Muscle of arm (tissue), 12 donors: ENCODE results near the gene KAT2B. TPM values are rescaled to one million over a fixed set of nuclear protein-coding genes. Genes with fewer than 3 reads are reported as not detected.

Source experiments
- DNase-seq: peaks from one replicate; pipeline ENCODE4 v3.0.0-alpha.2; 2013
- polyA plus RNA-seq, 12 donors: library from polyadenylated mRNA; unstranded; fragments of 120-200 nt; gene quantifications; one replicate each; pipeline ENCODE4 v1.2.1, GENCODE V29; 2013; ENCODE audit not compliant: insufficient read length in 12 of 12

Gene KAT2B
- polyA plus RNA-seq, 12 donors = 15.4 to 31.3 (median 25.7) TPM; not detected in 1

DNA sequence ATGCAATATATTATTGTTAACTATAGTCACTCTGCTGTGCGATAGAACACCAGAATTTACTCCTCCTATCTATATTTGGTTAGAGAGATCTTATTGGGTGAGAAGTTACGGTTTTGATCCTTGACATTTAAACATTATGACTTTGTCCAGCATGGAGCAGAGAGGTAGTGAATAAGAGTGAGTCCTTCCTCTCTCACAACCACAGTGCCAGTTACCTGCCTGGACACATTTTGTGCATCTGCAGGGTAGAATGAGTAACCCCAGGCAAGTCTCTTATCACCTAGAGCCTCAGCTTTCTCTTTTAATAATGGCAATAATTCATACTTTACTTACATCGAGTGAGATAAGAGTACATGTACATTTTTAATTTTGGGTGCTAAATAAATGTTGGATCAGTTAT is 24.1 kb downstream of the KAT2B start:
- no peak for DNase-seq

DNA sequence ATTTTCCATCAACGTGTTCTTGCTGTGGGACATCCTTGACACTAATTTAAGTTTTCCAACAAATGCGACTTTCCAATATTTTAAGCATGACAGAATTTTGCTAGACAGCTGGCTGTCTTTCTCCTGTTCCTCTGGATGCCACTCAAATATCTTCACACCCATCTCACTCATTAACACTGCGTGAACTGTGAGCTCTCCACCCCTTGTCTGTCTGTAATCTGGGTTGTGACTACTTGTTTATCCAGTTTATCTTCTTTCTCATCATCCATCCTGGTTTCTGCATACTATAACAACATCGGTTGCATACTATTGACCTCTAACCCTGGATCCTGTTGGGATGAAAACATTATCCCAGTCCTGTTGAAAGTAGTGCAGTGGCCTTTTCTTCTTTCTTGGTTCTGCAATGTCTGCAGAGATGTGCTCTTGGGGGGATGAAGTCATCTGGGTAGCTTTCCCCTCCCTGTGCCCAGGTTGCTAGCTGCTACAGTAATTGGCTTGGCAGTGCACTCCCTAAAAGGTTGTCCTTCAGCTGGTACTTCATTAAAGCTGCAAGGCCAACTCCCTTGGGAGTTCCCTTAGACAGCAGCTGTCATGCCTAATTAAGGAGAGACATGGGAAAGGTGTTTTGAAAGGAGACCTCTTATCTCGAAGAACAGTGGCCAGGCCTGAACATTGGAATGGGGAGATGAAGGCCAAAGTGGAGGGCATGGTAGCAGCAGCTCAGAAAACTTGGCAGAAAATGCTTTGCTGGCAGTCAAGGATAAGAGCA is 24.7 kb downstream of the KAT2B start:
- DNase-seq = no peak

DNA sequence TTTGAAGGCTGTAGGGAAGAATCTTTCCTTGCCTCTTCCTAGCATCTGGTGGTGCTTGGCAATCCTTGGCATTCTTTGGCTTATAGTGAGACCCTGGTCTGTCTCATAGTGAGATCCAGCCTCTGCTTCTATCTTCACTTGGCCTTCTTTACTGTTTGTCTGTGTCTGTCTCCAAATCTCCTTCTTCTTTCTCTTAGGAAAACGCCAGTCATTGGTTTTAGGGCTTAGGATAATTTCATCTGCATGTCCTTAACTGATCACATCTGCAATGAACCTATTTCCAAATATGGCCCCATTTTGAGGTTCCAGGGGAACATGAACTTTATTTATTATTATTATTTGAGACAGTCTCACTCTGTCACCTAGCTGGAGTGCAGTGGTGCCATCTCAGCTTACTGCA is 25.8 kb downstream of the KAT2B start:
- no peak for DNase-seq

DNA sequence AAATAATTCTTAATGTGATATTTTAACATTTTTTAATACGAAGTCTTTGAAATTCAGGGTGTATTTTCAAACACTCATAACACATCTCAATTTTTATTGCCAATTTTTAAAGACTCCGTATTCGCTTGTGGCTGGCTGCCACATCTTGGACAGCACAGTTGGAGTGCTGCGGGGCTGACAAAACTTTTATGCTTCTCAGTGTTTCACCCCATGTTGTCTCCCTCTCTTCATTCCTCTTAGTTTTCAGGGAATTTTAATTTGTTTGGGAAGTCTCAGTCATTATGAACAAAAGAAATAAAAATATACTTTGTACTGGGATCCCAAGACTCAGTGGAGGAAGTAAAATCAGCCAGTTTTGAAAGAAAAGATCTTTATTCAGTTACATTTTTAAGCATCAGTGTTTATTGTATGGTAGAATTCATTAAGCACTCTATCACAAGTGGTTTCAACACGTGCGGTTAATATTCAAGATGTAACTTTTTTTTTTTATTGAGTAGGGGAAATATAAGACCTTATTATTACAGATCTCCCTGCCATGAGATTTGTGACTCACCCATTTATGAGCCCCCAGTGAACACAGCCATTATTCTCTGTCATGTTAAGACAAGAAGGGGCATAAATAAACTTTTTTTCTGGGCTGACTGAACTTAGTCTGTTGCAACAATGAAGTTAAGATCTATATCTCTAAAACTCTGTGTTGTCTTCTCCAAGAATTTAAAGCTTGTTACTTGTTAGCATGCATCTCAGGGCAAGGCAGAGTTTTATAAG is 26.8 kb downstream of the KAT2B start:
- DNase-seq = peak; percentile 61

DNA sequence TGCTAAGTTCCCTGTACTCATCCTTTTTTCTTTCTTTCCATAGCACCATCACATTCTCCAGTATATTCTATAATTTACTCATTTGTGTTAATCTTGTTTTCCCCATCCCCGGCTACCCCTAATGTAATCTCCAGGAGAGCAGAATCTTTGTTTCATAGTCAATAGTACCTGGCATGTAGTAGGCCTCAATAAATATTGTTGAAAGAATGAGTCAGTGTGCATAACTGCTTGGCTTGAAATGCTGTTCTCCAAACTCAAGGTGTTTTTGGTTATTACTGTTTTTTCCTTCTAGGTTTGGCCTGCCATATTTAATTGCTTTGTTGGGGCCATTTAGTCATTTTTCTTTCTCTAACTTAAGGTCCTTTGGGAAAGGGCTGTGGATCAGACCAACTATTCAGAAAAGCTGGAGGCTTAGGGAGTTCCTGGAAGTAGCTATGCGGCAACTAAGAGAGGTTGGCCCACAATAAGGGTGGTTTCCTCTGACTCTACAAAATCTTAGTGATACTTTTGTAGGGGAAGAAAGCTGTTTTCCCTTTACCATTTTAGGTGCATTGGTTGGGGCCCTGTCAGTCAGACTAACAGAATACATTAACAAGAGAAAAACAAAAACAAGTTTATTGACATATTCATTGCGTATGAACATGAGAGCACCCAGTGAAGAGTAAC is 28.4 kb downstream of the KAT2B start:
- no peak for DNase-seq

DNA sequence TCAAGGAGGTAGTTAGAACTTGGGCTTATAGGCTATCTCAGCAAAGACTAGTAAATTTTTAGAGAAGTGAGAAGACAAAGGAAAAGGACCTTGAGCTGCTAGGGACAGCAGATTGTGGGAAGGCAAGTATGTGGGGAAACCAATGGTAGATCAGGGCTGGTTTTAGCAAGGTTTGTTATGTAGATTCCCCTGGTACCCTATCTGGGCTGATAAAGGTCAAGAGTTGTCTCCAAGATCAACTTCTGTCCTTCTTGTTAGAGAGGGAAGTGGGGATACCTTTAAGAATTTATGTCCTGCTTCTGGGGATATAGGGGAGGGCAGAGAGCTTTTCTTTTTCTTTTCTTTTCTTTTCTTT is 28.9 kb downstream of the KAT2B start:
- DNase-seq = no peak

DNA sequence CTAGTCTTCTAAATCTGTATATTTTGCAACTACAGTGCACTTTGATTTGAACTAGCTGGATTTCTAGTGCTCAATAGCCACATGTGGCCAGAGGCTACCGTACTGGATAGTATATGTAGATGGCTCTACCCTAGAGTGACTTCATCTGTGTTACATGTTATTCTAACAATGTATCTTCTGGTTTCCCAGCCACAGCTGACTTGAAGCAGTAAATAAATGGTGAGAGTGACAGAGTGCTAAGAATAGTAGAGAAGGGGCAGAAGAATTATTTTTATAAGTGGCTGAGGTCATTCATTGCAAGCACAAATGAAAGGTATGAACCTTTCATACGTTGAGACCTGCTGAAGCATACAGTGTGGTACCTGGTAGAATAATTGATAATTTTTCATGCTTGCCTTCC is 30.9 kb downstream of the KAT2B start:
- no peak for DNase-seq

DNA sequence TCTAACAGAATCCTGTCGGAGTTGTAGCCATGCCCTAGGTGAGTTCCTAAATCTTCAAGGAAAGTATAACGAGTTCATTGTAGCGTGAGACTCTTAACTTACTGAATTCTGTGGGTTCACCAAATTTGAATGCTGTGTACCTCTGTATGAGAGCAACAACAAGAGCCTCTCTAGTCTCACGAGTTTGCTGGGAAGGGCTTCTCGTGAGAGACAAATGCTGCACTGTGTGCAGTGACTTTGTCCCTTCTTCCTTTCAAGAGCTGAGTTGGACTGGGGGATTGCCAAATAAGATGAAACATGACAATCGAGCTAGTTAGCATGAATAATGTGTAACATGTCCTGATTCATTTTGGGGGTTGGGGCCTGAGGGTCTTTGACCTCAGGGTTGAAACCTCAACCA is 32.2 kb downstream of the KAT2B start:
- no peak for DNase-seq

DNA sequence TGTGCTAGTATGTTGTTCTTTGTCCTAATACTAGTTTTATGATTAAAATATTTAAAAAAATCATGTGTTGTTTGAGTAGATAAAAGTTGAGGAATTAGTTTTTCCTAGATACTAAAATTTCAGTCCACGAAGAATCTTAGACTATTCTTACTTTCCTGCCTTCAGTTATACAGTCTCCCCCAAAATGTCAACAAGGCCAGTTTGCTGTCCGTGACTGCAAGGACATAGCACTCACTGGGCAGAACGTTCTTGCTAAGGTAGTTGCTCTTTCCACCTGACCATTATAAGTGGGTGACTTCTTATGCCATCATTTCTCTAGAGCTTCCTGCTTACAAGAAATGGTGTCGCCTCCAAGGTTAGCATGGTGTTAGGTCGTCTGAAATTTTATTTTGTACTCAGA is 32.8 kb downstream of the KAT2B start:
- no peak for DNase-seq

DNA sequence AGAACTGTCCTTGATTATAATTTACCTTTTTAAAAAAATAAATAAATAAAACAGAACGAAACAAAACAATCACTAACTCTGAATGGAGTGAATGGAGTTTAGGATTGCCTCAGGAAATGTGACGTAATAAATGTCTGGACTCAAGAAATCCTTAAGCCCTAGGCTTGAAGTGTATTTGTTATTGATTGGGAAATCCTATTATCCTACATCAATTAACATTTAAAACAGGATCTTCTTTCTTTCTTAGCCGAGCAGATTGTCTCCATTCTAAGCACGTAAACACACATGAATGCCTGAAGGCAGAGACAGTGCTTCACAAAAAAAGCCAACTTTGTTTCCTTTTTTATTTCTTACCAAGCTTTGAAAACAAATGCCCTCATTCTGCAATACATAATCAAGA is 33.4 kb downstream of the KAT2B start:
- DNase-seq = no peak

DNA sequence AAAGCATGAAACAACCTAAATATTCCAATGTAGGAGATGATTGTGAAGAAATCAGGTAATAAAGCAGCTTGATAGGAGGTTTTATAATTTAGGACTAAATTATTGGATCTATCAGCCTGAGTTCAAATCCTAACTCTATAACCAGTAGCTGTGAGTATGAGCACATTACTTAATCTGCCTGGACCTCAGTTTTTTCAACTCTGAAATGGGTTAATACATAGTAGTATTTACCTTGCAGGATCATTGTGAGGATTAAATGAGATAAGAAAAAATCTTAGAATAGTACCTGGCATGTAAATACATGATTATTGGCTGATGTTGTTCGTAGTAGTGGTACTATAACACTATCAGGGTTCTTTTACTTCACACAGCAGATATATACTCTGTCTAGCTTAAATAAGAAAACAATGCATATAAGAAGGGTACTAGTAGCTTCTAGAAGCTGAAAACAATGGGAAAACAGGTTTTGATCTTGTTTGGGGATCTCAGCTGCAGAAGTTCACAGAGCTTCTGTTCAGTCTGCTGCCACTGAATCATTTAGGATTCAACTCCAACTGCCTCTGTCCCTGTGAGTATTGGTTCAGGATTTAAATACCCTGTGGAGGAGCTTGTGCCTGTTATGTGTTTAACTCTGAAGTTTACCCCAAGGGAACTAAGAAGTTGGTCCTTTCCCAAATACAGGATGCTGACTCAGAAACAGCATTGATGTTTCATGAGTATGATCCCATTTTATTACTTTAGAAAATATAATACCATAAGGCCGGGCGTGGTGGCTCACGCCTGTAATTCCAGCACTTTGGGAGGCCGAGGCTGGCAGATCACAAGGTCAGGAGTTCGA is 34.2 kb downstream of the KAT2B start:
- no peak for DNase-seq

DNA sequence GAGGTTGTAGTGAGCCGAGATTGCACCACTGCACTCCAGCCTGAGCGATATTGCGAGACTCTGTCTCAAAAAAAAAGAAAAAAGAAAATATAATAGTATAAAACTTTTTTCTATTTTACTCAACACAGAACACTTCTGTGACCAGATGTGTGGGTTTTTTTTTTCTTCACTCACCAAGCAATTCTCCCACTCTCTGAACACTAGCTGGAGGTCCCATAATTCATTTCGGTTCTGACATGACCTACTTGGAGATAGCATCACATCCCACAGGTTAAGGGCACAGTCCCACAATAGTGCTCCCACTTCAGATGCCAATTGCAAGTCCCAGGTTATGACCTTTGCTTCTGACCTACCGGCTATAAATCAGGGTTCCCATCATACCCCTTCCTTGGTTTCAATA is 35.0 kb downstream of the KAT2B start:
- no peak for DNase-seq

DNA sequence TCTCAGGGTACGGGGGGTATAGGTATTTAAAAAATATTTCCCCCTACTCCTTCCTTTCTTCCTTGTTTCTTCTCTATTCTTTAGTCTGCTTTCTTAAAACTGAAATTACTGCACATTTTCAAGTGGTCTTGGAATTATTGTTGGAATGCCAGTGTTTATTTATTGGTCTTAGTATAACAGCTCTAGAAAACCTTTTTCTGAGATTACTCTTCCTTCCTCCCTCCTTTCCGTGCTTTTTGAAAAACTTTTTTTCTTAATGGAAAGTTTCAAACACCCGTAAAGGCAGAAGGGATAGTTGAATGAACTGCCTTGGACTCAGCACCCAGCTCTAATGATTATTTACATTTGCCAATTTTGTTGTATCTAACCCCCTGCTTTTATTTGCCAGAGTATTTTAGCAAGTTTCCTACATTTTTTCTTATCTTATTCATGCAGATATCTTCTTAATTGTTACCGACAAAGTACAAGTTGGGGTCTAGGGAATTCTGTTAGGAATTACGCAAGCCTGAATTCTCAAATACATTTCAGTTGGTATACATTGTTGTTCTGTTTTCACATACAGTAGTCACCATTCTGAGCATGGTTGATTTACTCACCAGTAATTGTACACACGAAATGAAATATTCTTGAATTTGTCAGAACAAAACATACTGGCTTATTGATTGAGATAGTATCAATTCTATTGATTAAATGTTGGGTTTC is 36.2 kb downstream of the KAT2B start:
- DNase-seq = no peak

DNA sequence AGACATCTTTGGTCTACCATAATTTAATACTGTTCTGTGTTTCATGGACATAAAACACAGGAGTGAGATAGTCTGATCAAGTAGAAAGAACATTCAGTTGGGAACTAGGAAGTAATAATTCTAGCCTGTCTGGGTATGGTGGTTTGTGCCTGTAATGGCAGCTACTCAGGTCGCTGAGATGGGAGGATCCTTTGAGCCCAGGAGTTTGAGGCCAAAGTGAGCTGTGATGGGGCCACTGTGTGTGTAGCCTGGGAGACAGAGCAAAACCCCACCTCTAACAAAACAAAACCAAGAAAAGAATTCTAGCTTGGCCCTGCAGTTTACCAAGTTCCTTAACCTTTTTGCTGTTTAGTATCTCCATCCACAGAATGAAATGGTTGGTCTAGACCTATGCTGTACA is 36.8 kb downstream of the KAT2B start:
- no peak for DNase-seq

DNA sequence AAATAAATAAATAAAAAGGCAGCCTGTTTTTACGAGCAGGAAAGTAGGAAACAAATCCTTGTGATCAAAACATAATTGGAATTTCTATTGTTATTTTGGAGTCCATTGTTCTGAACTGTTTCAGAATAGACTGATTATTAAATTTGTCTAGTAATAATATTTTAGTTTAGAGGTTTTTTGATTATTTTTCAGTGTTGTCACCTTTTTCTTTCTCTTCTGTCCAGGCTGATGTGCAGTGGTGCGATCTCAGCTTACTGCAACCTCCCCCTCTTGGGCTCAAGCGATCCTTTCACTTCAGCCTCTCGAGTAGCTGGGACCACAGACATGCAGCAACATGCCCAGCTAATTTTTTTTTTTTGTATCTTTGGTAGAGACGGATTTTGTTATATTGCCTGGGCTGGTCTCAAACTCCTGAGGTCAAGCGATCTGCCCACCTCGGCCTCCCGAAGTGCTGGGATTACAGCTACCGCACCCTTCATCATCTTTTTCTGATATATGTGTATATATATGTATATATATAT is 38.0 kb downstream of the KAT2B start:
- DNase-seq = no peak

DNA sequence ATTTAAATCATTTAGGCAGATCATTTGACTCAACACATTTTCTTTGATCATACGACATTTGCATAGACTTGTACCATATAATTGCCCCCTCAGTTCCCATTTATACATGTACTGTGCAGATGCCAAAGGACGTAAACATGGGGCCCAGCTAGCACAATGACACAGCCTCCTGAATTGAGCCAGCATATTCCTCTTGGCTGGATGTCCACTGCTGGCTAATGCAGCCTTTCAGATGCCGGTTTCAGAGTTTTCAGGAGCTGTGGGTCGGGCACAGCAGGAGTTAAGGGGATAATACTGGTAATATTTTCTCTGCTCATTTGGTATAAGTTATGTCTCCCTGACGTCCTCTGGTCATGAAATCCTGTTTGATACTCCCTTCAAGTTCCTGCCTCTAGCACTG is 39.4 kb downstream of the KAT2B start:
- DNase-seq = no peak

DNA sequence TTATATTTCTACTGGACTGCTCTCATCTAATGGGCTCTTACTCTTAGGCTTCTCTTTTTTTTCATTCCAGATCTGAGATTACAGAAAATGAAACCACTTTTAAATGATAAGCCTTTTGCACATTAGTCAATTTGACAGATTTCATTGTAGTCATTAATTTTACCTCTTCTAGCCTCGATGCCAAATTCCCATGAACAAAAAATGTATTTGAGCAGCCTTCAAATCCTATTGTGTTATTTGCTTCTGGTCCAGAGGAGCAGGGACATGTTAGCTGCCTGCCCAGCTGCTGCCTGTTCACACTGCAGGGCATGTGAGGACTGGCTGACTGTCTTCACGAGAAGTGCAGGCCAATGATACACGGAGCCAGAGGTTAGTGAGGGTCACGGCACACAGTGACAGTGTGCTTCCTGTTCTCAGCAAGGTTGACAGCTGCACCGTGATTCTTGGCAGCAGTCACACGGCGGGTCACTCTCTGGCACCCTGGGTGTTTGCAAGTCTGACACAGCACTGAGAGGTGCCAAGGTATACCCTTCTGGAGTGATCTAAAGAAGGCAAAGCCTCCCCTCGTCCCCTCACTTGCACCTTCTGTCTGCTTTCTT is 40.8 kb downstream of the KAT2B start:
- DNase-seq = peak; percentile 46

DNA sequence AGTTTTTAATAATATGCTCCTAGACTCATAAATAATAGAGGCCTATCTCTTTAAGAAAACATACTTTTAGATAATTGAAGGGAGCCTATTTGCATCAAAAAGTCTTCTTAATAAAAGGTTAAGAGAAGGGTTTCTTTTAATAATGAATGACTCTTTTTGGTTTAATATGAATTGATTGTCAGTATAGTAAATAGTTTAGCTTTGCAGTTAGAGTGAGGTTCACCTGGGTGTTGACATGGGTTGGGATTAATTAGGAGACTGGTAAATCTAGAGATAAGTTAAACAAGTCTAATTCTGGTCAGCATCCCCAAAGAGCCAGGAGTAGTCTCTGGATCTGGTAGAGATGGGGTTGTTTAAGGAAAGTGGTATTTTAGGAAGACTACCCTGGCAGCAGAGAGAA is 43.0 kb downstream of the KAT2B start:
- no peak for DNase-seq

DNA sequence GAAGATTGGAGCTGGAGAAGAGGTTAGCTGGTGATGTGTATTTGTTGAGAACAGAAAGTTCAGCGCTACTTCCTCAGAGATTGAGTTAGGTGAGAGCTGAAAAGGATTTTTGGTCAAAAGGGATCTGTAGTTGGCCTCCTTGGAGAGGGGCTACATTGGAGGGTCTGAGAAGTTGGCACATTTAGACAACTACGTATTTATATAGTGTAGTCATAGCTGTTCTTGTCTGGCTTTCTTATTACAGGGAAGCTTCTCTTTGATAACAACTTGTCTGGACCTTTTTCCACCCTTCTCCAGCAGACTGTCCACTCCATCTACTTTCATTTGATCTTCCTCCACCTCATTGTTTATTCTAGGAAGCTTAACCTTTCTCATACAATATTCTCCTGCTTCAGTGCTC is 43.7 kb downstream of the KAT2B start:
- DNase-seq = no peak

DNA sequence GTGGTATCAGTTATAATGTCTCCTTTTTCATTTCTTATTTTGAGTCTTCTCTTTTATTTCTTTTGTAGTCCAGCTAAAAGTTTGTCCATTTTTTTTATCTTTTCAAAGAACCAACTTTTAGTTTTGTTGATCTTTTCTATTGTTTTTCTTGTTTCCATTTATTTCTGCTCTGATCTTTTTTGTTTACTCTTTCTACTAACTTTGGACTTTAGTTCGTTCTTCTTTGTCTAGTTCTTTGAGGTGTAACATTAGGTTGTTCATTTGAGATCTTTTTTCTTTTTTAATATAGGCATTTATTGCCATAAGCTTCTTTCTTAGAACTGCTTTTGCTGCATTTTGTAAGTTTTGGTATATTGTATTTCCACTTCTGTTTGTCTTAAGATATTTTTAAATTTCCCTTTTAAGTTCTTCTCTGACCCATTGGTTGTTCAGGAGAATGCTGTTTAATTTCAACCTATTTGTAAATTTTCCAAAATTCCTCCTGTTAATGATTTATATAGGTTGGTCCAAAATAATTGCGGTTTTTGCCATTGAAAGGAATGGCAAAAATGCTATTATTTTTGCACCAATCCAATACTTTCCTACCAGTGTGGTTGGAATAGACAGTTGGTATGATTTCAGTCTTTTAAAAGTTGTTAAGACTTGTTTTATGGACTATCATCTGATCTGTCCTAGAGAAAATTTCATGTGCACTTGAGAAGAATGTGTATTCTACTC is 51.2 kb downstream of the KAT2B start:
- no peak for DNase-seq
